Spleen (tissue), 7 donors: ENCODE results near the gene AKR1C2.
"Not testable (repeated sequence)": the region's sequence is repeated elsewhere in the genome, so short reads cannot be mapped to it uniquely, and the experiment has no call there.

Experiments used
- POLR2AphosphoS5 ChIP-seq, 3 donors: sonication (generic); formaldehyde crosslinking; IDR thresholded peaks; one replicate each; pipeline ENCODE4 v1.5.1; 2017; ENCODE audit warnings: antibody characterized with exemption in 3 of 3
- TF ChIP-seq, protein P1 (sequence below), 11 experiments: fragments of 200-600 bp in 7 of 11; fragments of 450-650 bp in 4 of 11; sonication (generic) in 4 of 11; IDR thresholded peaks in 8 of 11; conservative IDR thresholded peaks in 3 of 11; 1 replicate in 7 of 11; 2 replicates in 4 of 11; pipeline versions ENCODE4 v1.4.0 to v1.8.0; 2016 to 2021; ENCODE audit warnings: antibody characterized with exemption in 11 of 11, inconsistent platforms in 4 of 11, mild to moderate bottlenecking in 1 of 11
- donor health status: DM: no; HTN: no; CAD: no; lungs with moderate emphysema.
- donor health status: DM: no; HTN: no; CAD: no.
- donor health status: DM: no; HTN: no; CAD: no.

DNA sequence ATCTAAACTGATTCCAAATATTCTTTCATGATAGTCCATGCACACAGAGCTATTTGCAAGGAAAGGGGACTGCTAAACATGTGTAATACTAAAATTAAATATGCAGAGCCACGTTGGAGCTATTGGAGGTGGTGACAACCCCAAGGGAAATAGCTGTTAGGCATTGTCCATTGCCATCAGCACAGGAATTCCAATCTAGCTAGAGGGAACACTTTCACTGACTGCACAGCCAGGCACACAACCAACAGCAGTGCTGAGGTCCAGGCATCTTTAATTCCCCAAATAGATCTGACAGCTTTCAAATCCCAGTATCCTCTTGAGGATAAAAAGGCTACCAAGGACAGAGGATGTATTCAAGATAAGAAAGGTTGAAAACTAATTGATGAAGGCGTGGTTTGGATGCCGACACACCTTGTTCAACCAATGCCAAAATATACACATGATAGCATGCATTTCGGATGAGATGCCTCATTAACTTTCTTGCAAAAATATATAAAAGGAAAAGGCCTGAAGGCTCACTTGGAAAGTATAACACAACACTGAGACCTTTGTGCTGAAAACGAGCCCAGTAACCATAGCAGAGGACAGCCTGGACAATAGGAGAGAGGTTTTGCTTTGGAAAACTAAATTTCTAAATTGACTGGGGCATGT lies 52.0 kb downstream of the AKR1C2 start:
- not testable (repeated sequence) for TF ChIP-seq POLR2AphosphoS5 (IDR thresholded peaks at IDR 0.05)
- TF ChIP-seq, protein P1, sequence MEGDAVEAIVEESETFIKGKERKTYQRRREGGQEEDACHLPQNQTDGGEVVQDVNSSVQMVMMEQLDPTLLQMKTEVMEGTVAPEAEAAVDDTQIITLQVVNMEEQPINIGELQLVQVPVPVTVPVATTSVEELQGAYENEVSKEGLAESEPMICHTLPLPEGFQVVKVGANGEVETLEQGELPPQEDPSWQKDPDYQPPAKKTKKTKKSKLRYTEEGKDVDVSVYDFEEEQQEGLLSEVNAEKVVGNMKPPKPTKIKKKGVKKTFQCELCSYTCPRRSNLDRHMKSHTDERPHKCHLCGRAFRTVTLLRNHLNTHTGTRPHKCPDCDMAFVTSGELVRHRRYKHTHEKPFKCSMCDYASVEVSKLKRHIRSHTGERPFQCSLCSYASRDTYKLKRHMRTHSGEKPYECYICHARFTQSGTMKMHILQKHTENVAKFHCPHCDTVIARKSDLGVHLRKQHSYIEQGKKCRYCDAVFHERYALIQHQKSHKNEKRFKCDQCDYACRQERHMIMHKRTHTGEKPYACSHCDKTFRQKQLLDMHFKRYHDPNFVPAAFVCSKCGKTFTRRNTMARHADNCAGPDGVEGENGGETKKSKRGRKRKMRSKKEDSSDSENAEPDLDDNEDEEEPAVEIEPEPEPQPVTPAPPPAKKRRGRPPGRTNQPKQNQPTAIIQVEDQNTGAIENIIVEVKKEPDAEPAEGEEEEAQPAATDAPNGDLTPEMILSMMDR (IDR thresholded peaks at IDR 0.05 in 8 of 11, conservative IDR thresholded peaks at IDR 0.05 in 3 of 11): not testable (repeated sequence)
